ENCODE data around the gene TBL3.

DNA sequence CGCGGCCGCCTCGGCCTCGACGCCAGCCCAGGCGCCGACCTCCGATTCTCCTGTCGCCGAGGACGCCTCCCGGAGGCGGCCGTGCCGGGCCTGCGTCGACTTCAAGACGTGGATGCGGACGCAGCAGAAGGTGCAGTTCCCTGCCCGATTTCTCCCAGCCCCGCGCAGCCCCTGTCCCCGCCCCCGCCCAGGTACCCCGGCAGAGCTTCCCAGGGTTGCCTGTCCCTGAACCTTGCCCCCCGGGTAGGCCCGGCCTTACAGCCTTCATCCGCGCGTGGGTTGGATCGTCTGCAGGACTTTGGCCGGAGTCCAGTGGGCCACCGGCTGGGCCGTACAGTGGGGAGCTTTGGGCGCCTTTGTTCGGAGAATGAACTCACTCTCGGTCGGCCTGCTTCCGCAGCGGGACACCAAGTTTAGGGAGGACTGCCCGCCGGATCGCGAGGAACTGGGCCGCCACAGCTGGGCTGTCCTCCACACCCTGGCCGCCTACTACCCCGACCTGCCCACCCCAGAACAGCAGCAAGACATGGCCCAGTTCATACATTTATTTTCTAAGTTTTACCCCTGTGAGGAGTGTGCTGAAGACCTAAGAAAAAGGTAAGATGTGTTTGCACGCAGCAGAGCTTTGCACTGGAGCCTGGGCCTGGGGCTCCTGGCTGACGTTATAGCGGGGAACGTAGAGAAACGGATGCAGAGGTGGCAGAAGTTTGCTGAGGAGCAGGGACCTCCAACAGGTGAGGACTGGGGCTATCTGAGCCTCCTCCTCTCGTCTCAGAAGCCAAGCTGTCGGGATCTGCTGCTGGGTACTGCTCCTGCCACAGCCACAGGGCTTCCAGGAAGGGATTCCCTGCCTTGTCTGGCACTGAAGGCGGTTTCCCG, 12.7 kb downstream of the TBL3 start:
- TF ChIP-seq, protein P1, sequence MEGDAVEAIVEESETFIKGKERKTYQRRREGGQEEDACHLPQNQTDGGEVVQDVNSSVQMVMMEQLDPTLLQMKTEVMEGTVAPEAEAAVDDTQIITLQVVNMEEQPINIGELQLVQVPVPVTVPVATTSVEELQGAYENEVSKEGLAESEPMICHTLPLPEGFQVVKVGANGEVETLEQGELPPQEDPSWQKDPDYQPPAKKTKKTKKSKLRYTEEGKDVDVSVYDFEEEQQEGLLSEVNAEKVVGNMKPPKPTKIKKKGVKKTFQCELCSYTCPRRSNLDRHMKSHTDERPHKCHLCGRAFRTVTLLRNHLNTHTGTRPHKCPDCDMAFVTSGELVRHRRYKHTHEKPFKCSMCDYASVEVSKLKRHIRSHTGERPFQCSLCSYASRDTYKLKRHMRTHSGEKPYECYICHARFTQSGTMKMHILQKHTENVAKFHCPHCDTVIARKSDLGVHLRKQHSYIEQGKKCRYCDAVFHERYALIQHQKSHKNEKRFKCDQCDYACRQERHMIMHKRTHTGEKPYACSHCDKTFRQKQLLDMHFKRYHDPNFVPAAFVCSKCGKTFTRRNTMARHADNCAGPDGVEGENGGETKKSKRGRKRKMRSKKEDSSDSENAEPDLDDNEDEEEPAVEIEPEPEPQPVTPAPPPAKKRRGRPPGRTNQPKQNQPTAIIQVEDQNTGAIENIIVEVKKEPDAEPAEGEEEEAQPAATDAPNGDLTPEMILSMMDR (conservative IDR thresholded peaks at IDR 0.05; ENCODE audit: low read length), result no peak
- no peak for TF ChIP-seq EZH2phosphoT487 (IDR thresholded peaks at IDR 0.05; ENCODE audit: borderline replicate concordance)
